Type B pancreatic cell (in vitro differentiated cells): Measurements from ENCODE around the gene PLCG1. TPM values are rescaled to one million over a fixed set of nuclear protein-coding genes. Genes with fewer than 3 reads are reported as not detected.

Experiments
- DNase-seq: peaks from one replicate; pipeline ENCODE4 v3.0.0; 2021; ENCODE audit warnings: mixed read lengths; ENCODE audit not compliant: unreplicated experiment; ENCODE audit errors: extremely low spot score
- H3K27ac Mint-ChIP-seq: 2 replicates; pipeline ENCODE4 v1.8.0; 2021; ENCODE audit warnings: mild to moderate bottlenecking, mixed read lengths
- H3K27me3 Mint-ChIP-seq: 2 replicates; pipeline ENCODE4 v1.8.0; 2021; ENCODE audit warnings: mixed read lengths
- H3K36me3 Mint-ChIP-seq: 2 replicates; pipeline ENCODE4 v1.8.0; 2021; ENCODE audit warnings: mixed read lengths
- H3K4me1 Mint-ChIP-seq: one replicate; pipeline ENCODE4 v1.8.0; 2021; ENCODE audit warnings: mixed read lengths; ENCODE audit not compliant: unreplicated experiment
- H3K4me3 Mint-ChIP-seq: 2 replicates; pipeline ENCODE4 v1.8.0; 2021; ENCODE audit warnings: mild to moderate bottlenecking, mixed read lengths
- H3K9me3 Mint-ChIP-seq: 2 replicates; pipeline ENCODE4 v1.8.0; 2021; ENCODE audit warnings: mixed read lengths
- CTCF ChIP-seq: fragments of 200-600 bp; sonication (generic); conservative IDR thresholded peaks from 2 replicates; pipeline ENCODE4 v1.5.0; 2021; ENCODE audit warnings: antibody characterized with exemption, mild to moderate bottlenecking
- microRNA-seq: library from miRNA; unstranded; fragments of <30 nt; microRNA quantifications from one replicate; pipeline ENCODE4, GENCODE V29; 2020
- total RNA-seq: library from RNA; stranded (reverse); gene quantifications from 2 replicates; pipeline ENCODE4 v1.2.1, GENCODE V29; 2021; ENCODE audit warnings: low replicate concordance

Gene PLCG1
- total RNA-seq, 1 donor from 2014 or later: 241 TPM

GRCh38 chr20:41224281-41224680 is 86.9 kb downstream of the PLCG1 start:
- no peaks in the 10 kb centered on the region for H3K27me3 Mint-ChIP-seq
- no peak overlapping the region for H3K27ac Mint-ChIP-seq
- no peak for TF ChIP-seq CTCF
- DNase-seq: no peak
- no peaks in the 10 kb centered on the region for H3K36me3 Mint-ChIP-seq
- H3K9me3 Mint-ChIP-seq: no peaks in the 10 kb centered on the region
- H3K4me3 Mint-ChIP-seq: no peak overlapping the region
- peaks cover 25% of the 10 kb centered on the region for H3K4me1 Mint-ChIP-seq

- no peak for TF ChIP-seq CTCF
Measured at GRCh38 chr20:41225091-41225490, 87.7 kb downstream of the PLCG1 start.

GRCh38 chr20:41226426-41226825 is 89.1 kb downstream of the PLCG1 start:
- no peaks in the 10 kb centered on the region for H3K36me3 Mint-ChIP-seq
- no peak overlapping the region for H3K27ac Mint-ChIP-seq
- H3K27me3 Mint-ChIP-seq: no peaks in the 10 kb centered on the region
- TF ChIP-seq CTCF: no peak
- no peak for DNase-seq
- H3K4me1 Mint-ChIP-seq: peaks cover 25% of the 10 kb centered on the region
- no peaks in the 10 kb centered on the region for H3K9me3 Mint-ChIP-seq
- H3K4me3 Mint-ChIP-seq: no peak overlapping the region

More at GRCh38 chr20:41225091-41225490, 87.7 kb downstream of the PLCG1 start:
- H3K27me3 Mint-ChIP-seq: no peaks in the 10 kb centered on the region
- H3K36me3 Mint-ChIP-seq: no peaks in the 10 kb centered on the region
- H3K27ac Mint-ChIP-seq: no peak overlapping the region
- no peaks in the 10 kb centered on the region for H3K9me3 Mint-ChIP-seq
- H3K4me3 Mint-ChIP-seq: no peak overlapping the region
- no peak for DNase-seq
- peaks cover 25% of the 10 kb centered on the region for H3K4me1 Mint-ChIP-seq

Small RNA genes within 50 kb of the gene (microRNA-seq; reads per million reads assigned to microRNA genes)
- 0.83 reads per million for gene MIR6871

Other genes starting within 250 kb of the PLCG1 start
- gene TOP1, start 108.7 kb upstream of the PLCG1 start, total RNA-seq: 72.5 and 84.6 TPM in 2 replicates
- 10.2 and 16.3 TPM in 2 replicates for gene ZHX3, start 180.2 kb downstream of the PLCG1 start, total RNA-seq
- gene LPIN3, start 203.3 kb downstream of the PLCG1 start, total RNA-seq: 17.5 and 31.6 TPM in 2 replicates
- gene EMILIN3, start 229.3 kb downstream of the PLCG1 start, total RNA-seq: 0.67 and 10.3 TPM in 2 replicates